ENCODE data around the gene NCAPD2. TPM values are rescaled to one million over a fixed set of nuclear protein-coding genes. Genes with fewer than 3 reads are reported as not detected.

Gene NCAPD2
- total RNA-seq, 2 donors from 2014 or later = 90.3 to 150 TPM

DNA sequence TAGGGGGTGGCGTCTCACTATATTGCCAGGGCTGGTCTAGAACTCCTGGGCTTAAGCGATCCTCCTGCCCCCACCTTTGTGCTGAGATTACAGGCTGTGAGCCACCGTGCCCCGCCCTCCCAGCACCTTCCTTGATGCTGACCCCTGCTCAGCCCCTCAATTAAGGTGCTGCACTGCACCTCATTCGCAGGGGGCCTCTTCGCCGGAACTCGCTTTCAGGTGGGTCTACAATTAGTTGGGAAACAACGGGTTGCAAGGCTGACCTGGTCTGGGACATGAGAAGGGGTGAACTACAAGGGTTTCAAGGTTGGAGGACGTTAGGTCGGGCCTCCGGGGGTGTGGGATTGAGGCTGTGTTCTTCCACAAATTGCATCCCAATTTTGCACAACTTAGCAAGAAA lies 75.4 kb downstream of the NCAPD2 start:
- Mint-ChIP-seq H3K4me3 (peak overlapping the region; percentile 97), H3K27me3 (ENCODE audit: insufficient read depth) (peaks cover 1% of the 10 kb centered on the region), H3K27ac (peak overlapping the region; percentile 99), H3K4me1 (peaks cover 20% of the 10 kb centered on the region), H3K36me3 (ENCODE audit: low read depth) (peaks cover 72% of the 10 kb centered on the region), H3K9me3 (no peaks in the 10 kb centered on the region)
- Histone ChIP-seq H3K9ac (ENCODE audit: extremely low read depth, low read length, poor library complexity, severe bottlenecking) (no peak overlapping the region), H3K27me3 (ENCODE audit: control insufficient read depth, insufficient read depth, low read length, poor library complexity, severe bottlenecking) (no peaks in the 10 kb centered on the region), H3K4me3 (ENCODE audit: low read length) (peak overlapping the region; percentile 92), H3K4me1 (ENCODE audit: control insufficient read depth, insufficient read depth, low read length) (no peaks in the 10 kb centered on the region), H3K36me3 (ENCODE audit: control insufficient read depth, insufficient read depth, low read length) (peaks cover 72% of the 10 kb centered on the region), H3K9me3 (ENCODE audit: control insufficient read depth, low read length) (no peaks in the 10 kb centered on the region), H3K27ac (ENCODE audit: low read depth, low read length) (no peak overlapping the region)
- 80 to 92% methylated on average over 1 to 9 of the region's 12 CpGs for WGBS, 2 experiments (ENCODE audit: insufficient coverage in 1 of 2, insufficient read length in 1 of 2)
- DNase-seq = no peak
- TF ChIP-seq, protein P1, sequence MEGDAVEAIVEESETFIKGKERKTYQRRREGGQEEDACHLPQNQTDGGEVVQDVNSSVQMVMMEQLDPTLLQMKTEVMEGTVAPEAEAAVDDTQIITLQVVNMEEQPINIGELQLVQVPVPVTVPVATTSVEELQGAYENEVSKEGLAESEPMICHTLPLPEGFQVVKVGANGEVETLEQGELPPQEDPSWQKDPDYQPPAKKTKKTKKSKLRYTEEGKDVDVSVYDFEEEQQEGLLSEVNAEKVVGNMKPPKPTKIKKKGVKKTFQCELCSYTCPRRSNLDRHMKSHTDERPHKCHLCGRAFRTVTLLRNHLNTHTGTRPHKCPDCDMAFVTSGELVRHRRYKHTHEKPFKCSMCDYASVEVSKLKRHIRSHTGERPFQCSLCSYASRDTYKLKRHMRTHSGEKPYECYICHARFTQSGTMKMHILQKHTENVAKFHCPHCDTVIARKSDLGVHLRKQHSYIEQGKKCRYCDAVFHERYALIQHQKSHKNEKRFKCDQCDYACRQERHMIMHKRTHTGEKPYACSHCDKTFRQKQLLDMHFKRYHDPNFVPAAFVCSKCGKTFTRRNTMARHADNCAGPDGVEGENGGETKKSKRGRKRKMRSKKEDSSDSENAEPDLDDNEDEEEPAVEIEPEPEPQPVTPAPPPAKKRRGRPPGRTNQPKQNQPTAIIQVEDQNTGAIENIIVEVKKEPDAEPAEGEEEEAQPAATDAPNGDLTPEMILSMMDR (conservative IDR thresholded peaks at IDR 0.05) = no peak

DNA sequence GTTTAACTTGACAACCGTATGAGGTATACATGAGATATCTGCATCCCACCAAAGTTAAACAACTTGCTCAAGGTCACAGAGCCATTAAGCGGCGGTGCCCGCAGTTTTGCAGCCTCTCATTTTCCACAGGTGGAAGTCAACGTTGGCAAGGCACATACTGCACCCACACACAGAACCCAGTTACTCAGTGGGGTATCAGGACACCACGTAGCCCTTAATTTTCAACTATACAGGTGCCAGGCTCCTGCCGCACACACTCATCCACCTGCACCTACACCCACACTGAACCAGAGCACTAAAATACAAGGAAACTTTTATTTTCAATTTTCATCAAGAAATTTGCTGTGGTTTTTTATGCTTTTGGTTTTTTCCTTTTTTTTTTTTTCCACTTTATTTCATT lies 75.9 kb downstream of the NCAPD2 start:
- Mint-ChIP-seq H3K27ac (peak overlapping the region; percentile 99), H3K4me3 (peak overlapping the region; percentile 97), H3K27me3 (ENCODE audit: insufficient read depth) (peaks cover 1% of the 10 kb centered on the region), H3K36me3 (ENCODE audit: low read depth) (peaks cover 72% of the 10 kb centered on the region), H3K9me3 (no peaks in the 10 kb centered on the region), H3K4me1 (peaks cover 20% of the 10 kb centered on the region)
- no peak overlapping the region for H3K27ac ChIP-seq (ENCODE audit: low read depth, low read length)
- DNase-seq = no peak
- WGBS, 2 experiments (ENCODE audit: insufficient coverage in 1 of 2, insufficient read length in 1 of 2) = 91 to 97% methylated on average over 6 to 7 of the region's 7 CpGs
- H3K4me1 ChIP-seq (ENCODE audit: control insufficient read depth, insufficient read depth, low read length) = no peaks in the 10 kb centered on the region
- H3K27me3 ChIP-seq (ENCODE audit: control insufficient read depth, insufficient read depth, low read length, poor library complexity, severe bottlenecking) = no peaks in the 10 kb centered on the region
- no peak overlapping the region for H3K4me3 ChIP-seq (ENCODE audit: low read length)
- TF ChIP-seq, protein P1 (conservative IDR thresholded peaks at IDR 0.05) = no peak
- no peaks in the 10 kb centered on the region for H3K9me3 ChIP-seq (ENCODE audit: control insufficient read depth, low read length)
- peaks cover 74% of the 10 kb centered on the region for H3K36me3 ChIP-seq (ENCODE audit: control insufficient read depth, insufficient read depth, low read length)
- H3K9ac ChIP-seq (ENCODE audit: extremely low read depth, low read length, poor library complexity, severe bottlenecking) = no peak overlapping the region

DNA sequence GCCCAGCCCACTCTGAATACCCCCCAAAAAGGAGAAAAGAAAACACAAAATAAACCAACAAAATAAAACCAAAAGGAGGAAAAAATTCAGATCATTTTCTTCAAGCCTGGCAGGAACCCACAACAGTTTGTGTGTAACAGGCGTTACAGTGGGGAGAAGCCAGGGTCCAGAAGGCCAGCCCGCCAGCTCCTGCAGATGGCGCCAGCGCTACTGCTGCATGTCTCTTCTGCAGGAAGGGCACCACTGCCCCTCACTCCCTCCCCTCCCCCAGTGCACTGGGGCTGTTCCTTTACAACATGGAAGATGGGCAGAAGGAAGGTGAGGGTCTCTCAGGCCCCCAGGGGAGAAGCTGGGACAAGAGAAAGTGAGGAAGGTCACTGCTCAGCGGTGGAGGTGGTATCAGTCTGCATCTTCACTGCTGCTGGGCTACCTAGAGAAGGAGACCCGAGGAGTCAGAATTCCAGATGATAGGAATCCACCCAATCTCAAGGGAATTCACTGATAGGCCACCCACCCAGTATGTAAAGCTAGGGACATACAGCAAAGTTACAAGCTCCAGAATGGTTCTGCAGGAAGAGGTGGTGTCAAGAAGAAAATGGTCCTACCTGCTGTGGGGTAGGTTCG lies 76.5 kb downstream of the NCAPD2 start:
- H3K9ac ChIP-seq (ENCODE audit: extremely low read depth, low read length, poor library complexity, severe bottlenecking) = no peak overlapping the region
- H3K9me3 Mint-ChIP-seq = no peaks in the 10 kb centered on the region

More for the DNA sequence above, 76.5 kb downstream of the NCAPD2 start:
- Mint-ChIP-seq H3K4me3 (peak overlapping the region; percentile 97), H3K36me3 (ENCODE audit: low read depth) (peaks cover 70% of the 10 kb centered on the region), H3K4me1 (peaks cover 20% of the 10 kb centered on the region), H3K27ac (peak overlapping the region; percentile 99), H3K27me3 (ENCODE audit: insufficient read depth) (peaks cover 1% of the 10 kb centered on the region)
- TF ChIP-seq, protein P1 (conservative IDR thresholded peaks at IDR 0.05) = peak; percentile 99
- peak; percentile 95 for DNase-seq
- H3K36me3 ChIP-seq (ENCODE audit: control insufficient read depth, insufficient read depth, low read length) = peaks cover 74% of the 10 kb centered on the region
- H3K27me3 ChIP-seq (ENCODE audit: control insufficient read depth, insufficient read depth, low read length, poor library complexity, severe bottlenecking) = no peaks in the 10 kb centered on the region
- 59 to 95% methylated on average over 4 to 7 of the region's 7 CpGs for WGBS, 2 experiments (ENCODE audit: insufficient coverage in 1 of 2, insufficient read length in 1 of 2)
- no peak overlapping the region for H3K27ac ChIP-seq (ENCODE audit: low read depth, low read length)
- H3K4me3 ChIP-seq (ENCODE audit: low read length) = no peak overlapping the region
- H3K9me3 ChIP-seq (ENCODE audit: control insufficient read depth, low read length) = no peaks in the 10 kb centered on the region
- no peaks in the 10 kb centered on the region for H3K4me1 ChIP-seq (ENCODE audit: control insufficient read depth, insufficient read depth, low read length)
